Vagina (tissue), 2 donors: ENCODE data around the gene SH2D6.
A peak's percentile ranks its signal among the peaks of the same experiment; 100 is the strongest.

Source experiments
- POLR2A ChIP-seq, 2 donors: fragments of 450-650 bp; IDR thresholded peaks; one replicate each; pipeline ENCODE4 v1.6.1; 2017; ENCODE audit warnings: antibody characterized with exemption in 2 of 2, mild to moderate bottlenecking in 2 of 2, moderate library complexity in 2 of 2
- TF ChIP-seq, protein P1 (sequence below), 3 experiments: fragments of 450-650 bp in 2 of 3; fragments of 200-600 bp in 1 of 3; sonication (generic) in 1 of 3; IDR thresholded peaks; one replicate each; pipeline ENCODE4 v1.5.1; 2017 to 2019; ENCODE audit warnings: antibody characterized with exemption in 3 of 3, mild to moderate bottlenecking in 2 of 3, moderate library complexity in 2 of 3

- TF ChIP-seq, protein P1, sequence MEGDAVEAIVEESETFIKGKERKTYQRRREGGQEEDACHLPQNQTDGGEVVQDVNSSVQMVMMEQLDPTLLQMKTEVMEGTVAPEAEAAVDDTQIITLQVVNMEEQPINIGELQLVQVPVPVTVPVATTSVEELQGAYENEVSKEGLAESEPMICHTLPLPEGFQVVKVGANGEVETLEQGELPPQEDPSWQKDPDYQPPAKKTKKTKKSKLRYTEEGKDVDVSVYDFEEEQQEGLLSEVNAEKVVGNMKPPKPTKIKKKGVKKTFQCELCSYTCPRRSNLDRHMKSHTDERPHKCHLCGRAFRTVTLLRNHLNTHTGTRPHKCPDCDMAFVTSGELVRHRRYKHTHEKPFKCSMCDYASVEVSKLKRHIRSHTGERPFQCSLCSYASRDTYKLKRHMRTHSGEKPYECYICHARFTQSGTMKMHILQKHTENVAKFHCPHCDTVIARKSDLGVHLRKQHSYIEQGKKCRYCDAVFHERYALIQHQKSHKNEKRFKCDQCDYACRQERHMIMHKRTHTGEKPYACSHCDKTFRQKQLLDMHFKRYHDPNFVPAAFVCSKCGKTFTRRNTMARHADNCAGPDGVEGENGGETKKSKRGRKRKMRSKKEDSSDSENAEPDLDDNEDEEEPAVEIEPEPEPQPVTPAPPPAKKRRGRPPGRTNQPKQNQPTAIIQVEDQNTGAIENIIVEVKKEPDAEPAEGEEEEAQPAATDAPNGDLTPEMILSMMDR (IDR thresholded peaks at IDR 0.05): peak; percentile 100
- no peak for TF ChIP-seq POLR2A (IDR thresholded peaks at IDR 0.05)
Measured at GRCh38 chr2:85420536-85421259, 2.2 kb downstream of the SH2D6 start.
